GM12878 (cell line): ENCODE data around the gene CCL15.

Source experiments
- ETV6 ChIP-seq, 2 experiments: fragments of 450-650 bp in 1 of 2; IDR thresholded peaks in 1 of 2; conservative IDR thresholded peaks in 1 of 2; 2 replicates each; pipeline ENCODE4 v1.6.1; 2014; ENCODE audit warnings: antibody characterized with exemption in 1 of 2, borderline replicate concordance in 1 of 2, low read depth in 1 of 2, mild to moderate bottlenecking in 1 of 2, moderate library complexity in 1 of 2
- PKNOX1 ChIP-seq: fragments of 450-650 bp; IDR thresholded peaks from 2 replicates; pipeline ENCODE4 v1.6.1; 2016; ENCODE audit warnings: mild to moderate bottlenecking
- POLR2A ChIP-seq: IDR thresholded peaks from 2 replicates; pipeline ENCODE4 v1.6.1; 2011; ENCODE audit warnings: low read depth, mild to moderate bottlenecking, low read length
- ZNF24 ChIP-seq: fragments of 450-650 bp; IDR thresholded peaks from 2 replicates; pipeline ENCODE4 v1.6.1; 2017; ENCODE audit warnings: antibody characterized with exemption, mild to moderate bottlenecking
- TF ChIP-seq, protein P1 (sequence below): fragments of 450-650 bp; IDR thresholded peaks from 2 replicates; pipeline ENCODE4 v1.6.1; 2016; ENCODE audit warnings: mild to moderate bottlenecking
- TF ChIP-seq, protein P2 (sequence below), 3 experiments: IDR thresholded peaks in 2 of 3; conservative IDR thresholded peaks in 1 of 3; 2 replicates each; pipeline ENCODE4 v1.5.1; 2011; ENCODE audit warnings: low read depth in 3 of 3, low read length in 3 of 3, mild to moderate bottlenecking in 3 of 3, control low read depth in 2 of 3, moderate library complexity in 2 of 3, inconsistent platforms in 1 of 3, mixed read lengths in 1 of 3; ENCODE audit not compliant: control insufficient read depth in 2 of 3, insufficient read depth in 1 of 3; ENCODE audit errors: extremely low read depth in 1 of 3

DNA sequence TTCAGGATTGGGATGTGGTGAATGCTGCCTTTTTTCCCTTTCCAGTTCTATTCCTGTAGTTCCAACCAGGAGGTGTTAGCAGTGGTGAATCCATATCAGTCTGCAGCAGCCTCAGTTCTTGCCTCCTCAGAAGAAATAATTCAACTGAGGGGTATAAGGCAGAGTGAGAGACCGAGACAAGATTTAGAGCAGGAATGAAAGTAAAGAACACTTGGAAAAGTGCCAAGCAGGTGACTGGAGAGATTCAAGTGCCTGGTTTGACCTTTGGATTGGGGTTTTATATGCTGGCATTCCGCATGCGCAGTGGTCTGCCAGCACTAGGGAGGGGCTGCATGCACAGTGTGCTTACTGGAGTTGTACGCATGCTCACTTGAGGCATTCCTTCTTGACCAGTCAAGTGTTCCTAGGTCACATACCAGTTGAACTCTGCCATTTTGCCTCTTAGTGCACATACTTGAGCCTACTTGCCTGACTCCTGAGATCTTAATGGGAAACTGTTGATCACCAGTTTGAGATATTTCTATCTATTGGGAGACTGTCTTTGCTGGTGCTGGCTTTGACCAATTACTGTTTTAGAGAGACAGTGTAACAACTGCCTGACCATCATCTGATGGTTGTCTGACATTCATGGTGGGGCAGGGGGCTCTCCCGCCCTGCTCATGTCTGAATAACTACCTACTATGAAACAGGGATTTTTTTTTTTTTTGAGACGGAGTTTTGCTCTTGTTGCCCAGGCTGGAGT lies 680 bp upstream of the CCL15 start:
- TF ChIP-seq POLR2A (no peak), ETV6 (conservative IDR thresholded peaks at IDR 0.05 in 1 of 2, IDR thresholded peaks at IDR 0.05 in 1 of 2; ENCODE audit: borderline replicate concordance in 1 of 2, low read depth in 1 of 2) (no peak), PKNOX1 (no peak), ZNF24 (no peak)
- TF ChIP-seq, protein P1, sequence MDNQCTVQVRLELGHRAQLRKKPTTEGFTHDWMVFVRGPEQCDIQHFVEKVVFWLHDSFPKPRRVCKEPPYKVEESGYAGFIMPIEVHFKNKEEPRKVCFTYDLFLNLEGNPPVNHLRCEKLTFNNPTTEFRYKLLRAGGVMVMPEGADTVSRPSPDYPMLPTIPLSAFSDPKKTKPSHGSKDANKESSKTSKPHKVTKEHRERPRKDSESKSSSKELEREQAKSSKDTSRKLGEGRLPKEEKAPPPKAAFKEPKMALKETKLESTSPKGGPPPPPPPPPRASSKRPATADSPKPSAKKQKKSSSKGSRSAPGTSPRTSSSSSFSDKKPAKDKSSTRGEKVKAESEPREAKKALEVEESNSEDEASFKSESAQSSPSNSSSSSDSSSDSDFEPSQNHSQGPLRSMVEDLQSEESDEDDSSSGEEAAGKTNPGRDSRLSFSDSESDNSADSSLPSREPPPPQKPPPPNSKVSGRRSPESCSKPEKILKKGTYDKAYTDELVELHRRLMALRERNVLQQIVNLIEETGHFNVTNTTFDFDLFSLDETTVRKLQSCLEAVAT: no peak
- TF ChIP-seq, protein P2, sequence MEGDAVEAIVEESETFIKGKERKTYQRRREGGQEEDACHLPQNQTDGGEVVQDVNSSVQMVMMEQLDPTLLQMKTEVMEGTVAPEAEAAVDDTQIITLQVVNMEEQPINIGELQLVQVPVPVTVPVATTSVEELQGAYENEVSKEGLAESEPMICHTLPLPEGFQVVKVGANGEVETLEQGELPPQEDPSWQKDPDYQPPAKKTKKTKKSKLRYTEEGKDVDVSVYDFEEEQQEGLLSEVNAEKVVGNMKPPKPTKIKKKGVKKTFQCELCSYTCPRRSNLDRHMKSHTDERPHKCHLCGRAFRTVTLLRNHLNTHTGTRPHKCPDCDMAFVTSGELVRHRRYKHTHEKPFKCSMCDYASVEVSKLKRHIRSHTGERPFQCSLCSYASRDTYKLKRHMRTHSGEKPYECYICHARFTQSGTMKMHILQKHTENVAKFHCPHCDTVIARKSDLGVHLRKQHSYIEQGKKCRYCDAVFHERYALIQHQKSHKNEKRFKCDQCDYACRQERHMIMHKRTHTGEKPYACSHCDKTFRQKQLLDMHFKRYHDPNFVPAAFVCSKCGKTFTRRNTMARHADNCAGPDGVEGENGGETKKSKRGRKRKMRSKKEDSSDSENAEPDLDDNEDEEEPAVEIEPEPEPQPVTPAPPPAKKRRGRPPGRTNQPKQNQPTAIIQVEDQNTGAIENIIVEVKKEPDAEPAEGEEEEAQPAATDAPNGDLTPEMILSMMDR (IDR thresholded peaks at IDR 0.05 in 2 of 3, conservative IDR thresholded peaks at IDR 0.05 in 1 of 3; ENCODE audit: control insufficient read depth in 2 of 3, extremely low read depth in 1 of 3, insufficient read depth in 1 of 3, low read depth in 3 of 3, low read length in 3 of 3): no peak
